Cerebellar cortex (tissue), 1 donor: ENCODE results near the gene SAMD14.

Experiments used
- DNase-seq: peaks from one replicate; pipeline ENCODE4 v3.0.0-alpha.2; 2015; ENCODE audit warnings: low spot score

The SAMD14 gene

GRCh38 chr17:50147841-50148225 lies 17.9 kb upstream of the SAMD14 start:
- DNase-seq: no peak

- DNase-seq: no peak
Measured at GRCh38 chr17:50146927-50147665, 17.1 kb upstream of the SAMD14 start.

- no peak for DNase-seq
Measured at GRCh38 chr17:50146230-50146926, 16.4 kb upstream of the SAMD14 start.

- no peak for DNase-seq
Measured at GRCh38 chr17:50145532-50146229, 15.7 kb upstream of the SAMD14 start.

GRCh38 chr17:50144845-50145531 lies 15.0 kb upstream of the SAMD14 start:
- DNase-seq: no peak

- DNase-seq: no peak
Measured at GRCh38 chr17:50144355-50144754, 14.4 kb upstream of the SAMD14 start.

- no peak for DNase-seq
Measured at GRCh38 chr17:50143461-50144176, 13.7 kb upstream of the SAMD14 start.

GRCh38 chr17:50141745-50142110 lies 11.8 kb upstream of the SAMD14 start:
- no peak for DNase-seq

- DNase-seq: no peak
Measured at GRCh38 chr17:50141026-50141744, 11.2 kb upstream of the SAMD14 start.

- peak; percentile 94 for DNase-seq
Measured at GRCh38 chr17:50139950-50140885, 10.3 kb upstream of the SAMD14 start.

- no peak for DNase-seq
Measured at GRCh38 chr17:50139185-50139783, 9.3 kb upstream of the SAMD14 start.

GRCh38 chr17:50137042-50137441 lies 7.1 kb upstream of the SAMD14 start:
- DNase-seq: no peak

GRCh38 chr17:50136096-50136687 lies 6.2 kb upstream of the SAMD14 start:
- no peak for DNase-seq

- peak; percentile 58 for DNase-seq
Measured at GRCh38 chr17:50135316-50136095, 5.5 kb upstream of the SAMD14 start.

GRCh38 chr17:50134206-50135110 lies 4.5 kb upstream of the SAMD14 start:
- no peak for DNase-seq

- DNase-seq: no peak
Measured at GRCh38 chr17:50133769-50134099, 3.8 kb upstream of the SAMD14 start.

- DNase-seq: no peak
Measured at GRCh38 chr17:50133028-50133768, 3.2 kb upstream of the SAMD14 start.
